Urinary bladder (tissue), 4 donors: ENCODE results near the gene GRM7. TPM values are rescaled to one million over a fixed set of nuclear protein-coding genes. Genes with fewer than 3 reads are reported as not detected.

Experiments
- DNase-seq: peaks from one replicate; pipeline ENCODE4 v3.0.0-alpha.2; 2015; ENCODE audit errors: extremely low spot score
- H3K27ac ChIP-seq: one replicate; pipeline ENCODE4 v1.5.1; 2013; ENCODE audit warnings: low read depth, mild to moderate bottlenecking, moderate library complexity
- H3K36me3 ChIP-seq: one replicate; pipeline ENCODE4 v1.6.1; 2013; ENCODE audit warnings: mild to moderate bottlenecking, moderate library complexity; ENCODE audit not compliant: insufficient read depth
- H3K4me1 ChIP-seq: one replicate; pipeline ENCODE4 v1.6.1; 2013; ENCODE audit warnings: mild to moderate bottlenecking, moderate library complexity; ENCODE audit not compliant: insufficient read depth
- H3K4me3 ChIP-seq: one replicate; pipeline ENCODE4 v1.5.1; 2013; ENCODE audit warnings: low read depth, low read length
- WGBS: extraction: QIAGEN DNeasy Blood & Tissue Kit; methylation state at CpG from one replicate; pipeline ENCODE4 v1.1.7; 2013; 5-methylcytosine and 5-hydroxymethylcytosine counted together
- polyA plus RNA-seq: library from polyadenylated mRNA; stranded (reverse); fragments of 200-250 nt; gene quantifications from one replicate; pipeline ENCODE4 v1.2.3, GENCODE V29; 2013
- total RNA-seq: library from RNA; depleted of rRNA; stranded (reverse); fragments of >200 nt; gene quantifications from one replicate; pipeline ENCODE4 v1.2.3, GENCODE V29; 2014
- donor health status: healthy with polysubstance abuse.
- donor health status: healthy.

Gene GRM7
- total and polyA plus RNA-seq, 2 donors = 2.3 to 14.6 TPM

GRCh38 chr3:7789324-7789723, 928.4 kb downstream of the GRM7 start:
- Histone ChIP-seq H3K27ac (no peak overlapping the region), H3K36me3 (no peaks in the 10 kb centered on the region), H3K4me1 (no peaks in the 10 kb centered on the region), H3K4me3 (no peak overlapping the region)
- WGBS = 85% methylated on average over 7 of the region's 7 CpGs
- no peak for DNase-seq

GRCh38 chr3:7790141-7790540, 929.2 kb downstream of the GRM7 start:
- no peak overlapping the region for H3K27ac ChIP-seq
- WGBS = 92% methylated on average over 3 of the region's 3 CpGs

More at GRCh38 chr3:7790141-7790540, 929.2 kb downstream of the GRM7 start:
- H3K4me3 ChIP-seq = no peak overlapping the region
- no peak for DNase-seq
- no peaks in the 10 kb centered on the region for H3K4me1 ChIP-seq
- no peaks in the 10 kb centered on the region for H3K36me3 ChIP-seq
